HepG2 (cell line): Measurements from ENCODE around the gene SOBP. TPM values are rescaled to one million over a fixed set of nuclear protein-coding genes. Genes with fewer than 3 reads are reported as not detected.

Experiments
- DPF2 ChIP-seq: sonication (generic); formaldehyde crosslinking; IDR thresholded peaks from 2 replicates; pipeline ENCODE4 v1.4.0; 2020; ENCODE audit warnings: mild to moderate bottlenecking, low read depth, missing genetic modification reagents, borderline replicate concordance
- HOXA9 ChIP-seq: sonication (generic); formaldehyde crosslinking; IDR thresholded peaks from 2 replicates; pipeline ENCODE4 v1.8.1; 2022; ENCODE audit warnings: missing genetic modification reagents, mild to moderate bottlenecking, moderate library complexity, borderline replicate concordance
- MAFF ChIP-seq: IDR thresholded peaks from 2 replicates; pipeline ENCODE4 v1.6.1; 2011; ENCODE audit warnings: low read depth, low read length, improper control_type of control experiment
- MATR3 ChIP-seq: sonication (generic); formaldehyde crosslinking; IDR thresholded peaks from 2 replicates; pipeline ENCODE4 v1.4.0; 2020; ENCODE audit warnings: missing genetic modification reagents
- MEIS1 ChIP-seq: sonication (generic); formaldehyde crosslinking; IDR thresholded peaks from 2 replicates; pipeline ENCODE4 v1.9.0; 2021; ENCODE audit warnings: mild to moderate bottlenecking, missing genetic modification reagents, moderate library complexity, borderline replicate concordance
- MEIS2 ChIP-seq: sonication (generic); formaldehyde crosslinking; IDR thresholded peaks from 2 replicates; pipeline ENCODE4 v1.9.0; 2021; ENCODE audit warnings: mild to moderate bottlenecking, missing genetic modification reagents
- MYNN ChIP-seq: sonication (generic); formaldehyde crosslinking; IDR thresholded peaks from 2 replicates; pipeline ENCODE4 v1.4.0; 2020; ENCODE audit warnings: mild to moderate bottlenecking, low read depth, missing genetic modification reagents
- RFXAP ChIP-seq: sonication (generic); formaldehyde crosslinking; IDR thresholded peaks from 2 replicates; pipeline ENCODE4 v1.4.0; 2020; ENCODE audit warnings: missing genetic modification reagents, borderline replicate concordance
- SMAD3 ChIP-seq: sonication (generic); formaldehyde crosslinking; IDR thresholded peaks from 2 replicates; pipeline ENCODE4 v1.4.0; 2020; ENCODE audit warnings: missing genetic modification reagents
- SRSF1 ChIP-seq: fragments of 200-400 bp; formaldehyde crosslinking; optimal IDR thresholded peaks from 2 replicates; pipeline ENCODE3; 2017; ENCODE audit warnings: mild to moderate bottlenecking, low read depth, low read length, moderate library complexity
- TBX3 ChIP-seq: fragments of 450-650 bp; IDR thresholded peaks from 2 replicates; pipeline ENCODE4 v1.6.1; 2017; ENCODE audit warnings: antibody characterized with exemption, mild to moderate bottlenecking, inconsistent platforms, borderline replicate concordance
- TCF7L2 ChIP-seq: IDR thresholded peaks from 2 replicates; pipeline ENCODE4 v1.6.1; 2011; ENCODE audit warnings: mild to moderate bottlenecking, low read depth, low read length, moderate library complexity
- ZFP36L1 ChIP-seq: sonication (generic); formaldehyde crosslinking; IDR thresholded peaks from 2 replicates; pipeline ENCODE4 v1.8.0; 2022; ENCODE audit warnings: mild to moderate bottlenecking, missing genetic modification reagents, moderate library complexity
- ZKSCAN1 ChIP-seq: fragments of 150-350 bp; IDR thresholded peaks from 2 replicates; pipeline ENCODE4 v1.6.1; 2014; ENCODE audit warnings: low read length
- ZNF616 ChIP-seq: sonication (generic); formaldehyde crosslinking; IDR thresholded peaks from 2 replicates; pipeline ENCODE4 v1.5.0; 2020; ENCODE audit warnings: low read depth, mild to moderate bottlenecking, missing genetic modification reagents
- ZNF777 ChIP-seq: sonication (generic); formaldehyde crosslinking; IDR thresholded peaks from 2 replicates; pipeline ENCODE4 v1.4.0; 2020; ENCODE audit warnings: missing genetic modification reagents
- ZNF782 ChIP-seq: sonication (generic); formaldehyde crosslinking; IDR thresholded peaks from 2 replicates; pipeline ENCODE4 v1.4.0; 2020; ENCODE audit warnings: missing genetic modification reagents, mild to moderate bottlenecking, borderline replicate concordance
- ZNF788 ChIP-seq: sonication (generic); formaldehyde crosslinking; IDR thresholded peaks from 2 replicates; pipeline ENCODE4 v1.5.0; 2020; ENCODE audit warnings: mild to moderate bottlenecking, missing genetic modification reagents, borderline replicate concordance
- polyA plus RNA-seq, 8 experiments: library from polyadenylated mRNA; depleted of rRNA in 3 of 8; stranded (reverse) in 7 of 8; unstranded in 1 of 8; fragments of >200 nt; fragmentation: Illumina TruSeq in 4 of 8; extraction: Trizol in 4 of 8; gene quantifications; 2 replicates each; pipeline versions ENCODE4 v1.2.1 to v1.2.3, GENCODE V29; 2011 to 2016; ENCODE audit warnings: low read depth in 4 of 8, missing spikeins in 1 of 8, mixed read lengths in 1 of 8; ENCODE audit not compliant: insufficient read depth in 1 of 8
- total RNA-seq, 5 experiments: library from RNA; depleted of rRNA; stranded (reverse); fragments of >200 nt; fragmentation: Illumina TruSeq; extraction: Trizol; gene quantifications; 2 replicates each; pipeline ENCODE4 v1.2.3, GENCODE V29; 2016; ENCODE audit warnings: low read depth in 1 of 5
- TF ChIP-seq, protein P1 (sequence below): sonication (generic); formaldehyde crosslinking; IDR thresholded peaks from 2 replicates; pipeline ENCODE4 v1.8.1; 2023; ENCODE audit warnings: mild to moderate bottlenecking, missing genetic modification reagents, borderline replicate concordance
- TF ChIP-seq, protein P2 (sequence below): sonication (generic); formaldehyde crosslinking; IDR thresholded peaks from 2 replicates; pipeline ENCODE4 v1.5.0; 2020; ENCODE audit warnings: mild to moderate bottlenecking, missing genetic modification reagents, borderline replicate concordance

SOBP gene
- total and polyA plus RNA-seq, 2 of the 13 experiments (the other 11 are each of a cell fraction or from before 2014, with no cell fraction given) = 1.5 to 6.9 TPM

DNA sequence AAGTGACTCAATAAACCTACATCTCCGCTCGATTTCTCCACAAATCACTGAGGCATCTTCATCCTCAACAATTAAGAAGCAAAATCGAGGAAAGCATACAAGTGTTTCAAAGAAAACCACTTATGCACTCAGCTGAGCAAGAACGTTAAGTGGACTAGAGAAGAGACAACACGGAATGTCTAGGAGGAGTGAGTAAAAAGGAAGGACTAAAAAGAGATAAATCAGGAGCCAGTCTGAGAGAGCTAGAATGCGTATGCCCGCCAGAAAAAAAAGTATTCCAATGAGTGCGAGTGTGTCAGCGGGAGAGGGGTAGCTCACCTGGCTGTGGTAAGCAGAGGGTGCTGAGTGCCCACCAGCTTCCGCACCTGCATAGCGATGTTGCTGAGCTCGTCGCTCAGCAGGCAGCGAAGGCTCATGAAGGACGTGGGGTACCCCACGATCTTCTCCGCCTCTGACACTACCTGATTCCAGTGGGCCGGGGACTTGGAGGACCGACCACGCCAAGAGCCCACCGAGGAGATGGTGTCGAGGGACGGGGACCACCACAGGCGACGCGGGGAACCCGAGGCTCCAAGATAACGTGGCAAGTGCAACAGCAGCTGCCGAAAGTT, 31.1 kb upstream of the SOBP start (continued):
- TF ChIP-seq ZNF616 (no peak), SMAD3 (CRISPR knock-in tag) (no peak), MEIS2 (no peak), ZKSCAN1 (no peak), TCF7L2 (no peak), ZNF782 (no peak), MATR3 (CRISPR knock-in tag) (no peak), HOXA9 (CRISPR knock-in tag) (no peak), MYNN (CRISPR knock-in tag) (no peak), RFXAP (CRISPR knock-in tag) (no peak), MAFF (no peak), TBX3 (no peak), ZFP36L1 (no peak), ZNF777 (no peak), SRSF1 (no peak), ZNF788 (CRISPR knock-in tag) (no peak), DPF2 (no peak), MEIS1 (no peak)
- TF ChIP-seq, protein P1, sequence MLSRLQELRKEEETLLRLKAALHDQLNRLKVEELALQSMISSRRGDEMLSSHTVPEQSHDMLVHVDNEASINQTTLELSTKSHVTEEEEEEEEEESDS = no peak
- TF ChIP-seq, protein P2, sequence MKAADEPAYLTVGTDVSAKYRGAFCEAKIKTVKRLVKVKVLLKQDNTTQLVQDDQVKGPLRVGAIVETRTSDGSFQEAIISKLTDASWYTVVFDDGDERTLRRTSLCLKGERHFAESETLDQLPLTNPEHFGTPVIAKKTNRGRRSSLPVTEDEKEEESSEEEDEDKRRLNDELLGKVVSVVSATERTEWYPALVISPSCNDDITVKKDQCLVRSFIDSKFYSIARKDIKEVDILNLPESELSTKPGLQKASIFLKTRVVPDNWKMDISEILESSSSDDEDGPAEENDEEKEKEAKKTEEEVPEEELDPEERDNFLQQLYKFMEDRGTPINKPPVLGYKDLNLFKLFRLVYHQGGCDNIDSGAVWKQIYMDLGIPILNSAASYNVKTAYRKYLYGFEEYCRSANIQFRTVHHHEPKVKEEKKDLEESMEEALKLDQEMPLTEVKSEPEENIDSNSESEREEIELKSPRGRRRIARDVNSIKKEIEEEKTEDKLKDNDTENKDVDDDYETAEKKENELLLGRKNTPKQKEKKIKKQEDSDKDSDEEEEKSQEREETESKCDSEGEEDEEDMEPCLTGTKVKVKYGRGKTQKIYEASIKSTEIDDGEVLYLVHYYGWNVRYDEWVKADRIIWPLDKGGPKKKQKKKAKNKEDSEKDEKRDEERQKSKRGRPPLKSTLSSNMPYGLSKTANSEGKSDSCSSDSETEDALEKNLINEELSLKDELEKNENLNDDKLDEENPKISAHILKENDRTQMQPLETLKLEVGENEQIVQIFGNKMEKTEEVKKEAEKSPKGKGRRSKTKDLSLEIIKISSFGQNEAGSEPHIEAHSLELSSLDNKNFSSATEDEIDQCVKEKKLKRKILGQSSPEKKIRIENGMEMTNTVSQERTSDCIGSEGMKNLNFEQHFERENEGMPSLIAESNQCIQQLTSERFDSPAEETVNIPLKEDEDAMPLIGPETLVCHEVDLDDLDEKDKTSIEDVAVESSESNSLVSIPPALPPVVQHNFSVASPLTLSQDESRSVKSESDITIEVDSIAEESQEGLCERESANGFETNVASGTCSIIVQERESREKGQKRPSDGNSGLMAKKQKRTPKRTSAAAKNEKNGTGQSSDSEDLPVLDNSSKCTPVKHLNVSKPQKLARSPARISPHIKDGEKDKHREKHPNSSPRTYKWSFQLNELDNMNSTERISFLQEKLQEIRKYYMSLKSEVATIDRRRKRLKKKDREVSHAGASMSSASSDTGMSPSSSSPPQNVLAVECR (CRISPR knock-in tag) = no peak; the same call in 1 of the 2 replicates
